ENCODE data around the gene THOC1.

THOC1 gene

GRCh38 chr18:172361-172760 is 95.5 kb downstream of the THOC1 start:
- peaks cover 30 to 52% of the 10 kb centered on the region in 2 donors for H3K36me3 Mint-ChIP-seq
- no peak for ATAC-seq (replicated peaks)
- H3K27me3 Mint-ChIP-seq: no peaks in the 10 kb centered on the region
- H3K4me1 Mint-ChIP-seq: no peaks in the 10 kb centered on the region
- H3K9me3 Mint-ChIP-seq: no peaks in the 10 kb centered on the region
- DNase-seq: no peak
- no peak overlapping the region for H3K27ac Mint-ChIP-seq
- no peak overlapping the region for H3K4me3 Mint-ChIP-seq

Data from stimulated activated naive B cell treated with anti-CD40 and anti-IgM and Interleukin-4, amounts not matched to agents 10 μg/mL and 1 μg/mL and 100 μg/mL, for 72 hours (primary cell).